ENCODE measurements around the gene DNAJC30.

DNAJC30 gene

GRCh38 chr7:73682745-73683055, 553 bp downstream of the DNAJC30 start:
- Histone ChIP-seq H3K4me3 (ENCODE audit: low read length) (peak overlapping the region; percentile 80), H3K4me1 (ENCODE audit: control insufficient read depth, low read length) (peaks cover 26% of the 10 kb centered on the region), H3K27me3 (ENCODE audit: control insufficient read depth, low read length) (no peaks in the 10 kb centered on the region), H3F3A (ENCODE audit: control insufficient read depth, insufficient read depth) (no peaks in the 10 kb centered on the region), H4K20me1 (ENCODE audit: control insufficient read depth, insufficient read depth, low read depth, low read length) (0 out of 2 replicates have a peak, but pooled peaks cover 3% of the 10 kb centered on the region), H3K4me2 (ENCODE audit: low read length) (peak overlapping the region; percentile 74), H3K27ac (ENCODE audit: low read depth, low read length) (peak overlapping the region; percentile 2; the same call in 1 of the 2 replicates), H3K9me2 (replicated peaks; ENCODE audit: control insufficient read depth, low read length) (no peaks in the 10 kb centered on the region), H3K79me2 (ENCODE audit: control insufficient read depth, low read length) (peaks cover 93% of the 10 kb centered on the region), H3K36me3 (ENCODE audit: control insufficient read depth, low read length) (peaks cover 56% of the 10 kb centered on the region), H3K9me3 (ENCODE audit: control insufficient read depth, insufficient read depth, low read length) (no peaks in the 10 kb centered on the region)
- no peak for TF ChIP-seq CTCF (IDR thresholded peaks at IDR 0.05; ENCODE audit: low read depth, low read length, poor library complexity, severe bottlenecking)
- TF ChIP-seq EZH2phosphoT487 (IDR thresholded peaks at IDR 0.05; ENCODE audit: borderline replicate concordance, low read length) = no peak

GRCh38 chr7:73681031-73681430, 2.2 kb downstream of the DNAJC30 start:
- Histone ChIP-seq H4K20me1 (ENCODE audit: control insufficient read depth, insufficient read depth, low read depth, low read length) (0 out of 2 replicates have a peak, but pooled peaks cover 3% of the 10 kb centered on the region), H3K9me3 (ENCODE audit: control insufficient read depth, insufficient read depth, low read length) (no peaks in the 10 kb centered on the region), H3K27ac (ENCODE audit: low read depth, low read length) (no peak overlapping the region), H3K4me3 (ENCODE audit: low read length) (peak overlapping the region; percentile 80; the same call in 1 of the 2 replicates), H3F3A (ENCODE audit: control insufficient read depth, insufficient read depth) (no peaks in the 10 kb centered on the region), H3K27me3 (ENCODE audit: control insufficient read depth, low read length) (no peaks in the 10 kb centered on the region), H3K4me1 (ENCODE audit: control insufficient read depth, low read length) (peaks cover 26% of the 10 kb centered on the region), H3K4me2 (ENCODE audit: low read length) (peak overlapping the region; percentile 74), H3K9me2 (replicated peaks; ENCODE audit: control insufficient read depth, low read length) (no peaks in the 10 kb centered on the region), H3K79me2 (ENCODE audit: control insufficient read depth, low read length) (peaks cover 77% of the 10 kb centered on the region), H3K36me3 (ENCODE audit: control insufficient read depth, low read length) (peaks cover 41% of the 10 kb centered on the region)
- no peak for TF ChIP-seq CTCF (IDR thresholded peaks at IDR 0.05; ENCODE audit: low read depth, low read length, poor library complexity, severe bottlenecking)
- no peak for TF ChIP-seq EZH2phosphoT487 (IDR thresholded peaks at IDR 0.05; ENCODE audit: borderline replicate concordance, low read length)

GRCh38 chr7:73680501-73680900, 2.8 kb downstream of the DNAJC30 start:
- Histone ChIP-seq H3K4me1 (ENCODE audit: control insufficient read depth, low read length) (peaks cover 26% of the 10 kb centered on the region), H3K4me2 (ENCODE audit: low read length) (peak overlapping the region; percentile 74; the same call in 1 of the 2 replicates), H3K79me2 (ENCODE audit: control insufficient read depth, low read length) (peaks cover 72% of the 10 kb centered on the region)

More at GRCh38 chr7:73680501-73680900, 2.8 kb downstream of the DNAJC30 start:
- no peak overlapping the region for H3K27ac ChIP-seq (ENCODE audit: low read depth, low read length)
- H3K27me3 ChIP-seq (ENCODE audit: control insufficient read depth, low read length) = no peaks in the 10 kb centered on the region
- TF ChIP-seq EZH2phosphoT487 (IDR thresholded peaks at IDR 0.05; ENCODE audit: borderline replicate concordance, low read length) (no peak), CTCF (IDR thresholded peaks at IDR 0.05; ENCODE audit: low read depth, low read length, poor library complexity, severe bottlenecking) (no peak)
- no peak overlapping the region for H3K4me3 ChIP-seq (ENCODE audit: low read length)
- H3K9me2 ChIP-seq (replicated peaks; ENCODE audit: control insufficient read depth, low read length) = no peaks in the 10 kb centered on the region
- peaks cover 40% of the 10 kb centered on the region for H3K36me3 ChIP-seq (ENCODE audit: control insufficient read depth, low read length)
- H3F3A ChIP-seq (ENCODE audit: control insufficient read depth, insufficient read depth) = peaks cover 4% of the 10 kb centered on the region
- H3K9me3 ChIP-seq (ENCODE audit: control insufficient read depth, insufficient read depth, low read length) = no peaks in the 10 kb centered on the region
- H4K20me1 ChIP-seq (ENCODE audit: control insufficient read depth, insufficient read depth, low read depth, low read length) = 0 out of 2 replicates have a peak, but pooled peaks cover 3% of the 10 kb centered on the region

All from DOHH2 (cell line).